GM12878 (cell line): Measurements from ENCODE around the gene NASP. TPM values are rescaled to one million over a fixed set of nuclear protein-coding genes. Genes with fewer than 3 reads are reported as not detected.

Experiments
- ATAC-seq: fragments of 200-7000 bp; cut with Tn5 transposase; 3 replicates; pipeline ENCODE4 v1.9.1; 2020; ENCODE audit warnings: mild to moderate bottlenecking, moderate library complexity
- BruUV-seq: library from RNA; stranded (reverse); fragments of 400-500 nt; replicated peaks from 2 replicates; lab custom pipeline; 2021; lab: Mats Ljungman, UMichigan
- CTCF ChIA-PET: fragments of 300-600 bp; sonication (Branson Sonifier 250); formaldehyde crosslinking; extraction: SDS; loops from one replicate; lab custom pipeline; 2021; ENCODE audit warnings: inconsistent platforms; lab: Yijun Ruan, JAX
- POLR2A ChIA-PET: fragments of 350-600 bp; formaldehyde crosslinking; extraction: SDS; loops from one replicate; lab custom pipeline; 2021; ENCODE audit warnings: inconsistent platforms; lab: Charles Lee
- RAD21 ChIA-PET: fragments of 300-600 bp; sonication (Branson Sonifier 250); formaldehyde crosslinking; loops from one replicate; lab custom pipeline; 2023; ENCODE audit warnings: antibody characterized with exemption; ENCODE audit not compliant: unreplicated experiment; lab: Charles Lee
- SMC1A ChIA-PET: fragments of 300-600 bp; sonication (Branson Sonifier 250); formaldehyde crosslinking; loops from one replicate; lab custom pipeline; 2023; ENCODE audit not compliant: unreplicated experiment, uncharacterized antibody; lab: Charles Lee
- DNase-seq: peaks from one replicate; pipeline ENCODE4 v3.0.0-alpha.2; 2011; ENCODE audit warnings: low read depth, low spot score
- FAIRE-seq: peaks from 3 replicates; lab custom pipeline; 2011; peaks lifted over from hg19 to GRCh38; lab: Jason Lieb, UNC
- H2AFZ ChIP-seq: 2 replicates; pipeline ENCODE4 v1.6.0; 2011; ENCODE audit warnings: low read depth, low read length, control low read depth; ENCODE audit not compliant: control insufficient read depth
- H3K27ac ChIP-seq: 2 replicates; pipeline ENCODE4 v1.5.1; 2011; ENCODE audit warnings: control low read depth; ENCODE audit not compliant: control insufficient read depth, insufficient read depth
- H3K27me3 ChIP-seq, 2 experiments: replicated peaks in 1 of 2; 2 replicates each; pipeline versions ENCODE4 v1.6.0 to v1.6.1; 2011; ENCODE audit warnings: low read length in 1 of 2; ENCODE audit not compliant: control insufficient read depth in 2 of 2, insufficient read depth in 2 of 2
- H3K36me3 ChIP-seq, 2 experiments: 2 replicates each; pipeline ENCODE4 v1.5.1; 2011; ENCODE audit warnings: low read length in 1 of 2; ENCODE audit not compliant: control insufficient read depth in 2 of 2, insufficient read depth in 2 of 2
- H3K4me1 ChIP-seq: 2 replicates; pipeline ENCODE4 v1.6.1; 2011; ENCODE audit warnings: mild to moderate bottlenecking, low read length, moderate library complexity, mixed read lengths; ENCODE audit not compliant: control insufficient read depth, insufficient read depth
- H3K4me2 ChIP-seq: 2 replicates; pipeline ENCODE4 v1.6.0; 2011; ENCODE audit warnings: control low read depth; ENCODE audit not compliant: control insufficient read depth, insufficient read depth
- H3K4me3 ChIP-seq: fragments of 200-600 bp; sonication (generic); 2 replicates; pipeline ENCODE4 v1.5.1; 2016
- H3K79me2 ChIP-seq: 2 replicates; pipeline ENCODE4 v1.6.0; 2011; ENCODE audit warnings: low read length; ENCODE audit not compliant: control insufficient read depth, insufficient read depth
- H3K9ac ChIP-seq: 2 replicates; pipeline ENCODE4 v1.8.0; 2011; ENCODE audit warnings: low read length, control low read depth, mixed read lengths; ENCODE audit not compliant: control insufficient read depth, insufficient read depth
- H3K9me3 ChIP-seq: replicated peaks from 3 replicates; pipeline ENCODE4 v1.5.1; 2011; ENCODE audit warnings: mild to moderate bottlenecking, low read length; ENCODE audit not compliant: control insufficient read depth, insufficient read depth
- H4K20me1 ChIP-seq: 2 replicates; pipeline ENCODE4 v1.6.0; 2011; ENCODE audit not compliant: control insufficient read depth, insufficient read depth
- CEBPB ChIP-seq, 2 experiments: fragments of 150-350 bp in 1 of 2; IDR thresholded peaks; 2 replicates each; pipeline ENCODE4 v1.6.1; 2012 to 2014; ENCODE audit warnings: low read depth in 2 of 2, low read length in 2 of 2, borderline replicate concordance in 1 of 2, inconsistent platforms in 1 of 2
- EED ChIP-seq: sonication (generic); IDR thresholded peaks from 2 replicates; pipeline ENCODE4 v1.6.1; 2016; ENCODE audit warnings: antibody characterized with exemption, low read depth
- HDAC2 ChIP-seq: fragments of 200-600 bp; sonication (generic); IDR thresholded peaks from 2 replicates; pipeline ENCODE4 v1.6.1; 2017
- IKZF2 ChIP-seq, 2 experiments: fragments of 450-650 bp; IDR thresholded peaks; 2 replicates each; pipeline ENCODE4 v1.6.1; 2017; ENCODE audit warnings: mild to moderate bottlenecking in 2 of 2, moderate library complexity in 2 of 2
- MEF2B ChIP-seq: fragments of 450-650 bp; IDR thresholded peaks from 2 replicates; pipeline ENCODE4 v1.6.1; 2018; ENCODE audit warnings: mild to moderate bottlenecking, moderate library complexity; ENCODE audit not compliant: partially characterized antibody, poor library complexity, severe bottlenecking
- RB1 ChIP-seq: fragments of 450-650 bp; formaldehyde crosslinking; IDR thresholded peaks from 2 replicates; pipeline ENCODE4 v1.6.1; 2017; ENCODE audit warnings: mild to moderate bottlenecking, borderline replicate concordance
- SP1 ChIP-seq: IDR thresholded peaks from one replicate; pipeline ENCODE4 v1.6.1; 2011; ENCODE audit warnings: low read depth, low read length
- SREBF2 ChIP-seq: IDR thresholded peaks from 2 replicates; pipeline ENCODE4 v1.6.1; 2012; ENCODE audit warnings: mild to moderate bottlenecking, low read length
- ZNF217 ChIP-seq: fragments of 450-650 bp; IDR thresholded peaks from 2 replicates; pipeline ENCODE4 v1.6.1; 2017; ENCODE audit warnings: antibody characterized with exemption, mild to moderate bottlenecking
- WGBS: methylation state at CpG from one replicate; pipeline ENCODE4 v1.1.6; 2016; ENCODE audit warnings: low lambda C conversion rate; ENCODE audit not compliant: insufficient replicate concordance, insufficient coverage; ENCODE audit errors: missing lambda C conversion rate; 5-methylcytosine and 5-hydroxymethylcytosine counted together
- in situ Hi-C: fragments of 300-500 bp; cut with MboI; formaldehyde crosslinking; loops from 9 replicates; pipeline ENCODE4 v1.14.3; 2018; ENCODE audit warnings: mixed read lengths
- intact Hi-C: fragments of 100-400 bp; cut with micrococcal nuclease; formaldehyde crosslinking; loops from one replicate; pipeline ENCODE4 v1.14.2; 2022; ENCODE audit not compliant: unreplicated experiment
- polyA plus RNA-seq, 11 experiments: library from polyadenylated mRNA; depleted of rRNA in 4 of 11; unstranded in 6 of 11; stranded (reverse) in 5 of 11; fragments of >200 nt; fragmentation: Nextera tagmentation in 4 of 11; fragmentation: Illumina TruSeq in 1 of 11; extraction: Ambion mirVana in 4 of 11; extraction: Trizol in 1 of 11; gene quantifications; 1 replicate in 1 of 11; 2 replicates in 10 of 11; pipeline versions ENCODE4 v1.2.1 to v1.2.3, GENCODE V29; 2011 to 2016; ENCODE audit warnings: inconsistent platforms in 2 of 11, missing spikeins in 2 of 11, low read depth in 1 of 11
- total RNA-seq, 4 experiments: library from RNA; depleted of rRNA in 3 of 4; stranded (reverse); fragments of >200 nt in 3 of 4; fragmentation: Illumina TruSeq in 1 of 4; extraction: Trizol in 1 of 4; gene quantifications; 2 replicates each; pipeline versions ENCODE4 v1.2.1 to v1.2.3, GENCODE V29; 2013 to 2021
- TF ChIP-seq, protein P1 (sequence below): IDR thresholded peaks from 2 replicates; pipeline ENCODE4 v1.6.1; 2012; ENCODE audit warnings: low read depth, low read length, improper control_type of control experiment

The NASP gene
- total and polyA plus RNA-seq, 10 of the 15 experiments (the other 5 are each of a cell fraction or from before 2014, with no cell fraction given) = 111 to 321 (median 205) TPM

DNA sequence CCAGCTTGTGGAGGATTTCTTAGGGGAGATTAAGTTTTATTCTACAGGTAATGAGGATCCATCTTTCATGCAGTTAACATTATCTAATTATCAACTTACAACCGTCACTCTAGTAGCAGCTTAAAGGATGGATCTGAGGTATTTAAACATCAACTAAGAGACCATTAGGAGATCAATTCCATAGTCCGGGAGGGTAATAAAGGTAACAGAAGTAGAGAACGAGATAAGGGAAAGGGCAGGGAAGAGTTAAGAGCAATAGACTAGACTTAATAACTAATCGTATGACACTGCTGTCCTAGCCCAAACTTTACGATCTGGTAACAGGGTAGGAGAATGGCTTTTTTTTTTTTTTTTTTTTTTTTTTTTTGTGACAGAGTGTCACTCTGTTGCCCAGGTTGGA, 59.5 kb downstream of the NASP start:
- ATAC-seq (no peak), DNase-seq (no peak), FAIRE-seq (no peak)
- no peaks in the 10 kb centered on the region for H3K4me1 ChIP-seq
- no TSS peak for BruUV-seq
- peaks cover 2 to 30% of the 10 kb centered on the region in 2 experiments for H3K36me3 ChIP-seq
- POLR2A ChIA-PET = no interaction called here
- H3K27ac ChIP-seq = no peak overlapping the region
- TF ChIP-seq CEBPB (IDR thresholded peaks at IDR 0.05; ENCODE audit: borderline replicate concordance in 1 of 2, low read depth in 2 of 2, low read length in 2 of 2) = no peak
- TF ChIP-seq HDAC2 = no peak
- no peak for TF ChIP-seq EED
- no peak for TF ChIP-seq MEF2B
- TF ChIP-seq SREBF2 = no peak
- no peak for TF ChIP-seq SP1
- no peak for TF ChIP-seq ZNF217
- TF ChIP-seq IKZF2 (IDR thresholded peaks at IDR 0.05) = no peak
- no peak for TF ChIP-seq RB1
- TF ChIP-seq, protein P1, sequence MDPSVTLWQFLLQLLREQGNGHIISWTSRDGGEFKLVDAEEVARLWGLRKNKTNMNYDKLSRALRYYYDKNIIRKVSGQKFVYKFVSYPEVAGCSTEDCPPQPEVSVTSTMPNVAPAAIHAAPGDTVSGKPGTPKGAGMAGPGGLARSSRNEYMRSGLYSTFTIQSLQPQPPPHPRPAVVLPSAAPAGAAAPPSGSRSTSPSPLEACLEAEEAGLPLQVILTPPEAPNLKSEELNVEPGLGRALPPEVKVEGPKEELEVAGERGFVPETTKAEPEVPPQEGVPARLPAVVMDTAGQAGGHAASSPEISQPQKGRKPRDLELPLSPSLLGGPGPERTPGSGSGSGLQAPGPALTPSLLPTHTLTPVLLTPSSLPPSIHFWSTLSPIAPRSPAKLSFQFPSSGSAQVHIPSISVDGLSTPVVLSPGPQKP = no peak
- in situ Hi-C loops (no loop called here), intact Hi-C loops (no loop called here)
- no peak overlapping the region for H3K9ac ChIP-seq
- no peaks in the 10 kb centered on the region for H3K9me3 ChIP-seq
- CTCF ChIA-PET = interaction anchor here (3.5 kb wide), 1 partner anchor 200 kb away, joined by 12 read pairs; no protein-coding TSS in a partner anchor
- RAD21 ChIA-PET = interaction anchor here (1.3 kb wide), 1 partner anchor 14 kb away, joined by 3 read pairs; no protein-coding TSS in a partner anchor
- WGBS = 80% methylated on average over 5 of the region's 5 CpGs
- no peak overlapping the region for H2AFZ ChIP-seq
- H3K27me3 ChIP-seq = no peaks in the 10 kb centered on the region
- H3K4me3 ChIP-seq = no peak overlapping the region
- no peaks in the 10 kb centered on the region; the same call in 1 of the 2 replicates for H3K79me2 ChIP-seq
- H4K20me1 ChIP-seq = no peaks in the 10 kb centered on the region
- H3K4me2 ChIP-seq = no peak overlapping the region
- SMC1A ChIA-PET = interaction anchor here (1.1 to 3.9 kb wide), 4 partner anchors 10 to 220 kb away, joined by 3 to 13 read pairs (median 4); no protein-coding TSS in a partner anchor
